Right lobe of liver (tissue), 4 donors: ENCODE results near the gene DCAF6.

ENCODE experiments used
- POLR2A ChIP-seq: fragments of 450-650 bp; IDR thresholded peaks from one replicate; pipeline ENCODE4 v1.6.1; 2017; ENCODE audit warnings: antibody characterized with exemption, mild to moderate bottlenecking
- TF ChIP-seq, protein P1 (sequence below), 4 donors: fragments of 200-600 bp in 3 of 4; fragments of 450-650 bp in 1 of 4; IDR thresholded peaks; one replicate each; pipeline versions ENCODE4 v1.5.1 to v1.8.0; 2016 to 2022; ENCODE audit warnings: antibody characterized with exemption in 4 of 4, mild to moderate bottlenecking in 2 of 4
- donor health status: DM: no; HTN: no; CAD: no.
- donor health status: DM: no; HTN: no; CAD: no.
- donor health status: DM: no; HTN: yes; CAD: no.

DNA sequence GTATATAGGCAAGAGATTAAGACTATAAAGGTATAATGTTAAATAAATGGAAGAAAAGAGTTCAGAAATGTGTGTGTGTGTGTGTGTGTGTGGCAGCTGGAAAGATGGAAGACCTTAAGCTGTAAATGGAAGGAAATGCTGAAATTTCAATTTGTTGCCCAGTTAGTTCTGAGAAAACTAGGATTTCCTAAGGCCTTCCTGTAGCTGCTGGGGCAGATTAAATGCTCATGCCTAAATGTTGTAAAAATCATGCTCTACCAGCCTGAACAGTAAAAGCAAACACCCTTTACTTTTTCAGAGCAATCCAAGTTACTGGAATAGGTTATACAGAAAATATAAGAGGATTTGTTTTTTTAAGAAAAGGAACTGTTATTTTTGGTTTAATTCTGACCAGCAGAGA lies 30.8 kb upstream of the DCAF6 start:
- TF ChIP-seq, protein P1, sequence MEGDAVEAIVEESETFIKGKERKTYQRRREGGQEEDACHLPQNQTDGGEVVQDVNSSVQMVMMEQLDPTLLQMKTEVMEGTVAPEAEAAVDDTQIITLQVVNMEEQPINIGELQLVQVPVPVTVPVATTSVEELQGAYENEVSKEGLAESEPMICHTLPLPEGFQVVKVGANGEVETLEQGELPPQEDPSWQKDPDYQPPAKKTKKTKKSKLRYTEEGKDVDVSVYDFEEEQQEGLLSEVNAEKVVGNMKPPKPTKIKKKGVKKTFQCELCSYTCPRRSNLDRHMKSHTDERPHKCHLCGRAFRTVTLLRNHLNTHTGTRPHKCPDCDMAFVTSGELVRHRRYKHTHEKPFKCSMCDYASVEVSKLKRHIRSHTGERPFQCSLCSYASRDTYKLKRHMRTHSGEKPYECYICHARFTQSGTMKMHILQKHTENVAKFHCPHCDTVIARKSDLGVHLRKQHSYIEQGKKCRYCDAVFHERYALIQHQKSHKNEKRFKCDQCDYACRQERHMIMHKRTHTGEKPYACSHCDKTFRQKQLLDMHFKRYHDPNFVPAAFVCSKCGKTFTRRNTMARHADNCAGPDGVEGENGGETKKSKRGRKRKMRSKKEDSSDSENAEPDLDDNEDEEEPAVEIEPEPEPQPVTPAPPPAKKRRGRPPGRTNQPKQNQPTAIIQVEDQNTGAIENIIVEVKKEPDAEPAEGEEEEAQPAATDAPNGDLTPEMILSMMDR (IDR thresholded peaks at IDR 0.05), result no peak
- TF ChIP-seq POLR2A, result no peak
